PC-3 (cell line): ENCODE results near the gene CTSA.

Source experiments
- EZH2 ChIP-seq: fragments of 300-600 bp; sonication (generic); IDR thresholded peaks from one replicate; pipeline ENCODE4 v1.6.1; 2017; ENCODE audit warnings: antibody characterized with exemption, mild to moderate bottlenecking, low read length; ENCODE audit not compliant: unreplicated experiment
- EZH2phosphoT487 ChIP-seq: fragments of 300-600 bp; sonication (generic); IDR thresholded peaks from 2 replicates; pipeline ENCODE4 v1.6.1; 2018; ENCODE audit warnings: mild to moderate bottlenecking, antibody characterized with exemption, low read length, borderline replicate concordance
- TF ChIP-seq, protein P1 (sequence below): fragments of 300-600 bp; sonication (generic); conservative IDR thresholded peaks from 2 replicates; pipeline ENCODE4 v1.5.1; 2017; ENCODE audit warnings: antibody characterized with exemption, low read depth, mild to moderate bottlenecking, low read length

DNA sequence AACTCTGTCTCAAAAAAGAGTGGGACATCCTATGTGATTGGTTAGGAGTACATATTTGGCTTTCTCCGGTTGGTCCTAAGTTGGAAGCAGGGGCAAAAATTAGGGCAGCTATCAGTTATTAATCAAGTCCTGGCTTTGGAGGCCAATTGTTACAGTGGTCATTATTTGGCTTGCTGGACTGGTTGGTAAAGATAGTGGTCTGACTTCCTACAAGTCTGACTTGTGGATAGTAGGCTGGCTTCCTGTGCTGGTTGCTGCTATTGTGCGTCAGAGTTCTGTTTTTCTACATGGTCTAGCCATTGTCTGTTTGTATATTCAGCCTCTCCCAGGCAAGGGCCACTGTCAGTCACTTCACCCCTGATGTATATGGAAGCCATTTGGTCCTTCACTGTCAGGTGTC lies 40.9 kb upstream of the CTSA start:
- TF ChIP-seq, protein P1, sequence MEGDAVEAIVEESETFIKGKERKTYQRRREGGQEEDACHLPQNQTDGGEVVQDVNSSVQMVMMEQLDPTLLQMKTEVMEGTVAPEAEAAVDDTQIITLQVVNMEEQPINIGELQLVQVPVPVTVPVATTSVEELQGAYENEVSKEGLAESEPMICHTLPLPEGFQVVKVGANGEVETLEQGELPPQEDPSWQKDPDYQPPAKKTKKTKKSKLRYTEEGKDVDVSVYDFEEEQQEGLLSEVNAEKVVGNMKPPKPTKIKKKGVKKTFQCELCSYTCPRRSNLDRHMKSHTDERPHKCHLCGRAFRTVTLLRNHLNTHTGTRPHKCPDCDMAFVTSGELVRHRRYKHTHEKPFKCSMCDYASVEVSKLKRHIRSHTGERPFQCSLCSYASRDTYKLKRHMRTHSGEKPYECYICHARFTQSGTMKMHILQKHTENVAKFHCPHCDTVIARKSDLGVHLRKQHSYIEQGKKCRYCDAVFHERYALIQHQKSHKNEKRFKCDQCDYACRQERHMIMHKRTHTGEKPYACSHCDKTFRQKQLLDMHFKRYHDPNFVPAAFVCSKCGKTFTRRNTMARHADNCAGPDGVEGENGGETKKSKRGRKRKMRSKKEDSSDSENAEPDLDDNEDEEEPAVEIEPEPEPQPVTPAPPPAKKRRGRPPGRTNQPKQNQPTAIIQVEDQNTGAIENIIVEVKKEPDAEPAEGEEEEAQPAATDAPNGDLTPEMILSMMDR: no peak
- TF ChIP-seq EZH2: no peak
- no peak for TF ChIP-seq EZH2phosphoT487
